HepG2 (cell line): ENCODE measurements around the gene PARP16. TPM values are rescaled to one million over a fixed set of nuclear protein-coding genes. Genes with fewer than 3 reads are reported as not detected.

ENCODE experiments used
- CBX2 ChIP-seq, 2 experiments: fragments of 200-600 bp in 1 of 2; sonication (generic); formaldehyde crosslinking in 1 of 2; IDR thresholded peaks; 2 replicates each; pipeline versions ENCODE4 v1.7.0 to v1.8.1; 2018 to 2022; ENCODE audit warnings: low read depth in 2 of 2, low read length in 1 of 2, mild to moderate bottlenecking in 1 of 2, missing genetic modification reagents in 1 of 2
- CBX5 ChIP-seq: sonication (generic); formaldehyde crosslinking; IDR thresholded peaks from 2 replicates; pipeline ENCODE4 v1.4.0; 2020; ENCODE audit warnings: missing genetic modification reagents, borderline replicate concordance
- CEBPB ChIP-seq: IDR thresholded peaks from 2 replicates; pipeline ENCODE4 v1.6.1; 2011; ENCODE audit warnings: low read depth, low read length, improper control_type of control experiment, borderline replicate concordance
- HNF4G ChIP-seq, 2 experiments: sonication (generic) in 1 of 2; formaldehyde crosslinking in 1 of 2; IDR thresholded peaks; 2 replicates each; pipeline versions ENCODE4 v1.4.0 to v1.6.1; 2011 to 2020; ENCODE audit warnings: borderline replicate concordance in 2 of 2, low read depth in 2 of 2, mild to moderate bottlenecking in 2 of 2, low read length in 1 of 2, missing genetic modification reagents in 1 of 2, moderate library complexity in 1 of 2
- ISX ChIP-seq: sonication (generic); formaldehyde crosslinking; conservative IDR thresholded peaks from 2 replicates; pipeline ENCODE4 v1.5.0; 2020; ENCODE audit warnings: missing genetic modification reagents
- LCORL ChIP-seq, 2 experiments: fragments of 450-650 bp in 1 of 2; sonication (generic) in 1 of 2; formaldehyde crosslinking in 1 of 2; IDR thresholded peaks; 2 replicates each; pipeline versions ENCODE4 v1.5.0 to v1.6.1; 2017 to 2020; ENCODE audit warnings: antibody characterized with exemption in 1 of 2, missing genetic modification reagents in 1 of 2
- RFX3 ChIP-seq: IDR thresholded peaks from 2 replicates; pipeline ENCODE4 v1.6.1; 2016; ENCODE audit warnings: missing biosample characterization, missing genetic modification reagents
- SNAI1 ChIP-seq: sonication (generic); formaldehyde crosslinking; IDR thresholded peaks from 2 replicates; pipeline ENCODE4 v1.5.0; 2020; ENCODE audit warnings: mild to moderate bottlenecking, missing genetic modification reagents, borderline replicate concordance
- ZNF354B ChIP-seq: sonication (generic); formaldehyde crosslinking; IDR thresholded peaks from 2 replicates; pipeline ENCODE4 v1.8.0; 2022; ENCODE audit warnings: mild to moderate bottlenecking, missing genetic modification reagents
- ZNF572 ChIP-seq: sonication (generic); formaldehyde crosslinking; IDR thresholded peaks from 2 replicates; pipeline ENCODE4 v1.5.1; 2020; ENCODE audit warnings: mild to moderate bottlenecking, missing genetic modification reagents
- polyA plus RNA-seq, 8 experiments: library from polyadenylated mRNA; depleted of rRNA in 3 of 8; stranded (reverse) in 7 of 8; unstranded in 1 of 8; fragments of >200 nt; fragmentation: Illumina TruSeq in 4 of 8; extraction: Trizol in 4 of 8; gene quantifications; 2 replicates each; pipeline versions ENCODE4 v1.2.1 to v1.2.3, GENCODE V29; 2011 to 2016; ENCODE audit warnings: low read depth in 4 of 8, missing spikeins in 1 of 8, mixed read lengths in 1 of 8; ENCODE audit not compliant: insufficient read depth in 1 of 8
- total RNA-seq, 5 experiments: library from RNA; depleted of rRNA; stranded (reverse); fragments of >200 nt; fragmentation: Illumina TruSeq; extraction: Trizol; gene quantifications; 2 replicates each; pipeline ENCODE4 v1.2.3, GENCODE V29; 2016; ENCODE audit warnings: low read depth in 1 of 5
- TF ChIP-seq, protein P1 (sequence below): IDR thresholded peaks from 2 replicates; pipeline ENCODE4 v1.4.0; 2020; ENCODE audit warnings: mild to moderate bottlenecking, missing genetic modification reagents
- TF ChIP-seq, protein P2 (sequence below): sonication (generic); formaldehyde crosslinking; IDR thresholded peaks from 2 replicates; pipeline ENCODE4 v1.9.0; 2021; ENCODE audit warnings: missing genetic modification reagents, borderline replicate concordance
- TF ChIP-seq, protein P3 (sequence below): sonication (generic); formaldehyde crosslinking; IDR thresholded peaks from 2 replicates; pipeline ENCODE4 v1.4.0; 2020; ENCODE audit warnings: missing genetic modification reagents
- TF ChIP-seq, protein P4 (sequence below): IDR thresholded peaks from 2 replicates; pipeline ENCODE4 v1.6.1; 2018; ENCODE audit warnings: missing genetic modification reagents, mild to moderate bottlenecking, missing compliant biosample characterization

The PARP16 gene
- total and polyA plus RNA-seq, 2 of the 13 experiments (the other 11 are each of a cell fraction or from before 2014, with no cell fraction given), result 6.8 to 7.6 TPM

DNA sequence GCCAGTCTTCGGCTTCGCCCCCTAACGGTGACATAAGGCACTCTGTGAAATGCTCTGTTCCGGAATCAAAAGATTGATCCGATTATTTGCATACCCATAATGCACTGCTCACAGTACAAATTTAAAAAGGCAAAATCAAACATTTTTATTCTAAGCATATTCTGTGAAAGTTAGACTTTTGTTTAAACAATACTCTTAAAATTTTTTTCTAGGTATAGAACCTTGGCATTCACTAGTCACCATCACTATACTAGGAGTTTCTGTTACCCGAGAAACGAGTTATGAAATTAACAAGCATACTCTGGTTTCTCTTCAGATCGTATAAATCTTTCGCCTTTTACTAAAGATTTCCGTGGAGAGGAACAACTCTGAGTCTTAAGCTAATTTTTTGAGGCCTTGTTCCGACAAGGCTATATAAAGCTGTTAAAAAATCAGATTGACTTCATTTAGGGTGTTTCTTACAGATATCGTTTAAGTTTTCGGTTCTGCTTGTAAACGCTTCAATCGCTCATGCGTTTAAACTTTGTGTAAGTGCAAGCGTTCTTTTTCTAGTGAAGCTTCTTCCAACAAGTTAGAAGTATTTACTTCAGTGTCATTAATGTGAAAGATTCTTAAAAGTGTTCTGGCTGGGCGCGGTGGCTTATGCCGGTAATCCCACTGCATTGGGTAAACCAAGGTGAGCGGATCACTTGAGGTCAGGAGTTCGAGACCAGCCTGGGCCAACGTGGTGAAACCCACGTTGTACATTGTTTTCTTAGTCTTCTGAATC is 17.9 kb upstream of the PARP16 start, which contains the start of gene RNU5B-1 (continued):
- peak; percentile 79 for TF ChIP-seq SNAI1 (CRISPR knock-in tag)
- no peak for TF ChIP-seq ZNF572 (CRISPR knock-in tag)
- TF ChIP-seq, protein P1, sequence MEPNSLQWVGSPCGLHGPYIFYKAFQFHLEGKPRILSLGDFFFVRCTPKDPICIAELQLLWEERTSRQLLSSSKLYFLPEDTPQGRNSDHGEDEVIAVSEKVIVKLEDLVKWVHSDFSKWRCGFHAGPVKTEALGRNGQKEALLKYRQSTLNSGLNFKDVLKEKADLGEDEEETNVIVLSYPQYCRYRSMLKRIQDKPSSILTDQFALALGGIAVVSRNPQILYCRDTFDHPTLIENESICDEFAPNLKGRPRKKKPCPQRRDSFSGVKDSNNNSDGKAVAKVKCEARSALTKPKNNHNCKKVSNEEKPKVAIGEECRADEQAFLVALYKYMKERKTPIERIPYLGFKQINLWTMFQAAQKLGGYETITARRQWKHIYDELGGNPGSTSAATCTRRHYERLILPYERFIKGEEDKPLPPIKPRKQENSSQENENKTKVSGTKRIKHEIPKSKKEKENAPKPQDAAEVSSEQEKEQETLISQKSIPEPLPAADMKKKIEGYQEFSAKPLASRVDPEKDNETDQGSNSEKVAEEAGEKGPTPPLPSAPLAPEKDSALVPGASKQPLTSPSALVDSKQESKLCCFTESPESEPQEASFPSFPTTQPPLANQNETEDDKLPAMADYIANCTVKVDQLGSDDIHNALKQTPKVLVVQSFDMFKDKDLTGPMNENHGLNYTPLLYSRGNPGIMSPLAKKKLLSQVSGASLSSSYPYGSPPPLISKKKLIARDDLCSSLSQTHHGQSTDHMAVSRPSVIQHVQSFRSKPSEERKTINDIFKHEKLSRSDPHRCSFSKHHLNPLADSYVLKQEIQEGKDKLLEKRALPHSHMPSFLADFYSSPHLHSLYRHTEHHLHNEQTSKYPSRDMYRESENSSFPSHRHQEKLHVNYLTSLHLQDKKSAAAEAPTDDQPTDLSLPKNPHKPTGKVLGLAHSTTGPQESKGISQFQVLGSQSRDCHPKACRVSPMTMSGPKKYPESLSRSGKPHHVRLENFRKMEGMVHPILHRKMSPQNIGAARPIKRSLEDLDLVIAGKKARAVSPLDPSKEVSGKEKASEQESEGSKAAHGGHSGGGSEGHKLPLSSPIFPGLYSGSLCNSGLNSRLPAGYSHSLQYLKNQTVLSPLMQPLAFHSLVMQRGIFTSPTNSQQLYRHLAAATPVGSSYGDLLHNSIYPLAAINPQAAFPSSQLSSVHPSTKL (CRISPR knock-in tag), result peak; percentile 79; the same call in 1 of the 2 replicates
- TF ChIP-seq CBX2 (IDR thresholded peaks at IDR 0.05; ENCODE audit: low read depth, low read length), result no peak
- TF ChIP-seq CBX2 (CRISPR knock-in tag; IDR thresholded peaks at IDR 0.05; ENCODE audit: low read depth), result no peak
- peak; percentile 54; the same call in 1 of the 2 replicates for TF ChIP-seq CBX5 (CRISPR knock-in tag)
- TF ChIP-seq, protein P2, sequence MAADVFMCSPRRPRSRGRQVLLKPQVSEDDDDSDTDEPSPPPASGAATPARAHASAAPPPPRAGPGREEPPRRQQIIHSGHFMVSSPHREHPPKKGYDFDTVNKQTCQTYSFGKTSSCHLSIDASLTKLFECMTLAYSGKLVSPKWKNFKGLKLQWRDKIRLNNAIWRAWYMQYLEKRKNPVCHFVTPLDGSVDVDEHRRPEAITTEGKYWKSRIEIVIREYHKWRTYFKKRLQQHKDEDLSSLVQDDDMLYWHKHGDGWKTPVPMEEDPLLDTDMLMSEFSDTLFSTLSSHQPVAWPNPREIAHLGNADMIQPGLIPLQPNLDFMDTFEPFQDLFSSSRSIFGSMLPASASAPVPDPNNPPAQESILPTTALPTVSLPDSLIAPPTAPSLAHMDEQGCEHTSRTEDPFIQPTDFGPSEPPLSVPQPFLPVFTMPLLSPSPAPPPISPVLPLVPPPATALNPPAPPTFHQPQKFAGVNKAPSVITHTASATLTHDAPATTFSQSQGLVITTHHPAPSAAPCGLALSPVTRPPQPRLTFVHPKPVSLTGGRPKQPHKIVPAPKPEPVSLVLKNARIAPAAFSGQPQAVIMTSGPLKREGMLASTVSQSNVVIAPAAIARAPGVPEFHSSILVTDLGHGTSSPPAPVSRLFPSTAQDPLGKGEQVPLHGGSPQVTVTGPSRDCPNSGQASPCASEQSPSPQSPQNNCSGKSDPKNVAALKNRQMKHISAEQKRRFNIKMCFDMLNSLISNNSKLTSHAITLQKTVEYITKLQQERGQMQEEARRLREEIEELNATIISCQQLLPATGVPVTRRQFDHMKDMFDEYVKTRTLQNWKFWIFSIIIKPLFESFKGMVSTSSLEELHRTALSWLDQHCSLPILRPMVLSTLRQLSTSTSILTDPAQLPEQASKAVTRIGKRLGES (CRISPR knock-in tag), result peak; percentile 80; the same call in 1 of the 2 replicates
- no peak for TF ChIP-seq CEBPB
- no peak for TF ChIP-seq RFX3 (CRISPR knock-in tag)
- peak; percentile 23; the same call in 1 of the 2 replicates for TF ChIP-seq HNF4G (IDR thresholded peaks at IDR 0.05; ENCODE audit: borderline replicate concordance, low read depth, low read length)
- no peak for TF ChIP-seq HNF4G (CRISPR knock-in tag; IDR thresholded peaks at IDR 0.05; ENCODE audit: borderline replicate concordance, low read depth)
- TF ChIP-seq, protein P3, sequence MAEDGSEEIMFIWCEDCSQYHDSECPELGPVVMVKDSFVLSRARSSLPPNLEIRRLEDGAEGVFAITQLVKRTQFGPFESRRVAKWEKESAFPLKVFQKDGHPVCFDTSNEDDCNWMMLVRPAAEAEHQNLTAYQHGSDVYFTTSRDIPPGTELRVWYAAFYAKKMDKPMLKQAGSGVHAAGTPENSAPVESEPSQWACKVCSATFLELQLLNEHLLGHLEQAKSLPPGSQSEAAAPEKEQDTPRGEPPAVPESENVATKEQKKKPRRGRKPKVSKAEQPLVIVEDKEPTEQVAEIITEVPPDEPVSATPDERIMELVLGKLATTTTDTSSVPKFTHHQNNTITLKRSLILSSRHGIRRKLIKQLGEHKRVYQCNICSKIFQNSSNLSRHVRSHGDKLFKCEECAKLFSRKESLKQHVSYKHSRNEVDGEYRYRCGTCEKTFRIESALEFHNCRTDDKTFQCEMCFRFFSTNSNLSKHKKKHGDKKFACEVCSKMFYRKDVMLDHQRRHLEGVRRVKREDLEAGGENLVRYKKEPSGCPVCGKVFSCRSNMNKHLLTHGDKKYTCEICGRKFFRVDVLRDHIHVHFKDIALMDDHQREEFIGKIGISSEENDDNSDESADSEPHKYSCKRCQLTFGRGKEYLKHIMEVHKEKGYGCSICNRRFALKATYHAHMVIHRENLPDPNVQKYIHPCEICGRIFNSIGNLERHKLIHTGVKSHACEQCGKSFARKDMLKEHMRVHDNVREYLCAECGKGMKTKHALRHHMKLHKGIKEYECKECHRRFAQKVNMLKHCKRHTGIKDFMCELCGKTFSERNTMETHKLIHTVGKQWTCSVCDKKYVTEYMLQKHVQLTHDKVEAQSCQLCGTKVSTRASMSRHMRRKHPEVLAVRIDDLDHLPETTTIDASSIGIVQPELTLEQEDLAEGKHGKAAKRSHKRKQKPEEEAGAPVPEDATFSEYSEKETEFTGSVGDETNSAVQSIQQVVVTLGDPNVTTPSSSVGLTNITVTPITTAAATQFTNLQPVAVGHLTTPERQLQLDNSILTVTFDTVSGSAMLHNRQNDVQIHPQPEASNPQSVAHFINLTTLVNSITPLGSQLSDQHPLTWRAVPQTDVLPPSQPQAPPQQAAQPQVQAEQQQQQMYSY (CRISPR knock-in tag), result peak; percentile 58; the same call in 1 of the 2 replicates
- no peak for TF ChIP-seq ZNF354B
- TF ChIP-seq, protein P4, sequence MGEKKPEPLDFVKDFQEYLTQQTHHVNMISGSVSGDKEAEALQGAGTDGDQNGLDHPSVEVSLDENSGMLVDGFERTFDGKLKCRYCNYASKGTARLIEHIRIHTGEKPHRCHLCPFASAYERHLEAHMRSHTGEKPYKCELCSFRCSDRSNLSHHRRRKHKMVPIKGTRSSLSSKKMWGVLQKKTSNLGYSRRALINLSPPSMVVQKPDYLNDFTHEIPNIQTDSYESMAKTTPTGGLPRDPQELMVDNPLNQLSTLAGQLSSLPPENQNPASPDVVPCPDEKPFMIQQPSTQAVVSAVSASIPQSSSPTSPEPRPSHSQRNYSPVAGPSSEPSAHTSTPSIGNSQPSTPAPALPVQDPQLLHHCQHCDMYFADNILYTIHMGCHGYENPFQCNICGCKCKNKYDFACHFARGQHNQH (CRISPR knock-in tag), result peak; percentile 84
- no peak for TF ChIP-seq ISX
- TF ChIP-seq LCORL (IDR thresholded peaks at IDR 0.05), result no peak
- TF ChIP-seq LCORL (CRISPR knock-in tag; IDR thresholded peaks at IDR 0.05), result 0 out of 2 replicates have a peak, but pooled peaks have one; percentile 26
